ENCODE data around the gene TNFAIP1.

DNA sequence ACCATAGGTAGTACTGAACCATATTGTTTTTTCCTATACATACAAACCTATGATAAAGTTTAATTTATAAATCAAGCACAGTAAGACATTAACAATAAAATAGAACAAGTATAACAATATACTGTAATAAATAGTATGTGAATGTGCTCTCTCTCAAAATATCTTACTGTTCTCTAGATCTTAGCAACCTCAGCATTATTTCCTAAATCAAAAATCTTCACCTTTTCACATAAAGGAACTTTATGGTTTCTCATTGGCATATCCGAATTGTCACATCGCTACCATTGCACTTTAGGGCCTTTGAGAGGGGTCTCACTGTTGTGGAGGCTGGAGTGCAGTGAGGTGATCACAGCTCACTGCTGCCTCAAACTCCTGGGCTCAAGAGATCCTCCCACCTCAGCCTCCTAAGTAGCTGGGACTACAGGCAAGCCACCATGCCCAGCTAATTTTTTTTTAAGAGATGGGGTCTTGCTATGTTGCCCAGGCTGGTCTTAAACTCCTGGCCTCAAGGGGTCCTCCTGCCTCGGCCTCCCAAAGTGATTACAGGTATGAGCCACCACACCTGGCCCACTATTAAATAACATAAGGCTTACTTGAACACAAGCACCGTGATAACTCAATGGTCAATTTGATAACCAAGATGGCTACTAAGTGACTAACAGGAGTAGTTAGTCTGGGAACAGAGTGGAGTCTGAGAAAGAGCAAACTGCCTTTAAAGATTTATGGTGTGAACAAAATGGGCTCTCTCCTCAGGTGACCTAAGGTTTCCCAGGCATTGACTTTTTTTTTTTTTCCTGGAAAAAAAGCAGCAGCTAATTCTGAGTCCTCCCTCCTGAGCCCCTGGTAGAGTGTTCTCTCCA is 19.5 kb upstream of the TNFAIP1 start:
- TF ChIP-seq, protein P1, sequence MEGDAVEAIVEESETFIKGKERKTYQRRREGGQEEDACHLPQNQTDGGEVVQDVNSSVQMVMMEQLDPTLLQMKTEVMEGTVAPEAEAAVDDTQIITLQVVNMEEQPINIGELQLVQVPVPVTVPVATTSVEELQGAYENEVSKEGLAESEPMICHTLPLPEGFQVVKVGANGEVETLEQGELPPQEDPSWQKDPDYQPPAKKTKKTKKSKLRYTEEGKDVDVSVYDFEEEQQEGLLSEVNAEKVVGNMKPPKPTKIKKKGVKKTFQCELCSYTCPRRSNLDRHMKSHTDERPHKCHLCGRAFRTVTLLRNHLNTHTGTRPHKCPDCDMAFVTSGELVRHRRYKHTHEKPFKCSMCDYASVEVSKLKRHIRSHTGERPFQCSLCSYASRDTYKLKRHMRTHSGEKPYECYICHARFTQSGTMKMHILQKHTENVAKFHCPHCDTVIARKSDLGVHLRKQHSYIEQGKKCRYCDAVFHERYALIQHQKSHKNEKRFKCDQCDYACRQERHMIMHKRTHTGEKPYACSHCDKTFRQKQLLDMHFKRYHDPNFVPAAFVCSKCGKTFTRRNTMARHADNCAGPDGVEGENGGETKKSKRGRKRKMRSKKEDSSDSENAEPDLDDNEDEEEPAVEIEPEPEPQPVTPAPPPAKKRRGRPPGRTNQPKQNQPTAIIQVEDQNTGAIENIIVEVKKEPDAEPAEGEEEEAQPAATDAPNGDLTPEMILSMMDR (IDR thresholded peaks at IDR 0.05) = no peak
- no peak for TF ChIP-seq POLR2A (IDR thresholded peaks at IDR 0.05)
